ENCODE data around the gene CDH15. TPM values are rescaled to one million over a fixed set of nuclear protein-coding genes. Genes with fewer than 3 reads are reported as not detected.

CDH15 gene
- total and polyA plus RNA-seq, 3 donors from 2014 or later, result 1.4 to 3.0 (median 2.1) TPM

DNA sequence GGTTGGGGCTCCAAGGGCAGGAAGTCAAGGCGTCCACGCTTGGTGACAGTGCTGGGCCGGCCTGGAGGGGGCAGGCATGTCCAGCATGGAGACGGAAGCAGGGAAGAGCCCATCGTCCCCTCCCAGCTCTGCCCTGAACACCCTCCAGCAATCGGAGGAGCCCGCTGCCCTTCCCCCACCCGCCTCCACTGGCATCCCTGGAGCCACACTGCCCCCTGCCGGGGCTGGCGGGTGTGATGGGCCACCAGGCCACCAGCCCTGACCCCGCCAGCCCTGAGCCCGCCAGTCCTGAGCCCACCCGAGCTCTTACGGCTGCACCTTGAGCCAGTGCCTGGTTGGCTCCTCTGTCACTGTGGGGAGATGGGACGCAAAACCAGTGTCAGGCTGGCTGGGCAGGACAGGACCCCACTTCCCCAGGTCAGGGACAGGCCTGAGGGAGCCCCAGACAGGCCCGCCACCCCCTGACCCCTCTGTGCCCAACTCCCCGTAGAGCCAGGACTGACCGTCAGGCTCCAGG, 4.1 kb upstream of the CDH15 start:
- WGBS, 2 donors, result 24 to 42% methylated on average over 4 to 18 of the region's 18 CpGs
- peak; percentile 85 for DNase-seq
- H3K36me3 ChIP-seq (ENCODE audit: low read depth, missing control alignments), result no peaks in the 10 kb centered on the region
- H3K4me1 ChIP-seq, result peaks cover 8% of the 10 kb centered on the region
- no peak overlapping the region for H3K27ac ChIP-seq
- no peaks in the 10 kb centered on the region for H3K9me3 ChIP-seq
- intact Hi-C loops (cut with DNase I; ENCODE audit: low total_unique reads), result loop anchor here (10.0 kb wide), 1 partner anchor 433 kb away; no protein-coding TSS in a partner anchor
- no peak overlapping the region for H3K4me3 ChIP-seq
- no peaks in the 10 kb centered on the region for H3K27me3 ChIP-seq
- no peak for TF ChIP-seq POLR2A (IDR thresholded peaks at IDR 0.05)
- TF ChIP-seq CTCF (IDR thresholded peaks at IDR 0.05), result peak; percentile 76 to 87 (median 81)

- H3K9me3 ChIP-seq, result no peaks in the 10 kb centered on the region
- no peak overlapping the region for H3K27ac ChIP-seq
- no peaks in the 10 kb centered on the region for H3K36me3 ChIP-seq (ENCODE audit: low read depth, missing control alignments)
- 48 to 51% methylated on average over 10 to 23 of the region's 23 CpGs for WGBS, 2 donors
- no peak overlapping the region for H3K4me3 ChIP-seq
- no peak for DNase-seq
- intact Hi-C loops (cut with DNase I; ENCODE audit: low total_unique reads), result loop anchor here (10.0 kb wide), 1 partner anchor 434 kb away; no protein-coding TSS in a partner anchor
- H3K27me3 ChIP-seq, result no peaks in the 10 kb centered on the region
- peaks cover 8% of the 10 kb centered on the region for H3K4me1 ChIP-seq
- TF ChIP-seq CTCF (IDR thresholded peaks at IDR 0.05) (peak in 2 of 3 experiments; percentile 7 to 10), POLR2A (IDR thresholded peaks at IDR 0.05) (no peak)
These were observed 3.0 kb upstream of the CDH15 start for GRCh38 chr16:89168381-89169189.

DNA sequence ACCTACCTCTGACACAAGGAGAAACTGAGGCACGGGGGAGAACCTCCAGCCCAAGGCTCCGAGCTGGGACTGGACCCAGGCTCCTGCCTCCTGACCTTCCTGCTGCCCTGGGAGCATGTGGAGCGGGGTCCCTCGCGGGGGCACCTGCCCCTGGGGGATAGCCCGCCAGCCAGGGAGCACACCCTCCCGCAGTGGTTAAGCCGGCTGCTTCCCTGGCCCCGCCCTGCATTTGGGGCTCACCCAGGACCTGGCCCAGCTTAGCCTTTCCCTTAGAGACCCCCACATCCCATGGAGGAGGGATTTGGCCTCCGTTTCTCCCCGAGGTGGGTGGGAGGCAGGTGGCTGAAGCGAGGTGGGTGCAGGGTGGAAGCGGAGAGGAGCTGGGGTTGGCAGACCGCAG, 1.8 kb upstream of the CDH15 start:
- Histone ChIP-seq H3K27ac (no peak overlapping the region), H3K4me1 (peaks cover 8% of the 10 kb centered on the region), H3K27me3 (no peaks in the 10 kb centered on the region), H3K4me3 (no peak overlapping the region), H3K9me3 (no peaks in the 10 kb centered on the region), H3K36me3 (ENCODE audit: low read depth, missing control alignments) (no peaks in the 10 kb centered on the region)
- WGBS, 2 donors, result 76 to 81% methylated on average over 13 to 14 of the region's 14 CpGs
- DNase-seq, result no peak
- intact Hi-C loops (cut with DNase I; ENCODE audit: low total_unique reads), result loop anchor here (10.0 kb wide), 1 partner anchor 435 kb away; no protein-coding TSS in a partner anchor
- TF ChIP-seq CTCF (IDR thresholded peaks at IDR 0.05), result no peak
- no peak for TF ChIP-seq POLR2A (IDR thresholded peaks at IDR 0.05)

DNA sequence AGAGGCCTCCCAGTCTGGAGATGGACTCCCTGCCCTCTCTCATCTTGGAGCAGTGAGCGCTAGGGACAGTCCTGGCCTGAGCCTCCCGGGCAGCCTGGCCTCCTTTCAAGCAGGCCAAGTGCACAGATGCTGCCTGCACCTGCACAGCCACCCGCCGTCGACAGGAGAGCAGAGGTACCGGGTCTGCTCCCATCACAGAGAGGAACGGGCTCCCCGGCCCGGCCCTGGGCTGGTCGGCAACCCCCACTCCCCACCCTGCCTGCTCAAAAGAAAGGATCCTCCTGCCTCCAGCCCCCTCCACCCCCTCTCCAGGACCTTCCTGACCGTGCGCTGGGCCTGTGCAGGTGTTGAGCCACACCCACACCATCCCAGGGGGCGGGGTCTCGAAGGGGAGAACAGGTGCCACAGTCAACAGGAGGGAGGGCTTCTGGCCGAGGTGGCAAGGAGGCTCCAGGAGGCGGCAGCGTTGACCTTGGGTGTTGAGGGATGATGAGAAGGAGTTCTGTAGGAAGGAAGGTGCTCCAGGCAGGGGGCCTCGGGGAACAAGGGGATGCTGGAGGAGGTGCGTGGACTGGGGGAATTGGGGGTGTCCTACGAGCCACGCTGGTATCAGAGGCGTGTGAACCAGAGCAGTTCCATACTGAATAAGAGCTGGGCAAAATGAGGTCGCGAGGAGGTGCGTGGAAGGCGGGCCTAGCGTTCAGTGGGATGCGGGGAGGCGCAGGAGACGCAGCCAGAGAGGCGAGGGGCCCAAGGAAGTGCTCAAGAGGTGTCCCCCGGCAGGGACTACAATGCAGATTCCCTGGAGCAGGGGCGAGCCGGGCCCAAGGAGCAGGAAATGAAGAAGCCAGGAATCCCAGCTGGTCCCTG, 967 bp upstream of the CDH15 start:
- H3K4me1 ChIP-seq, result peaks cover 8% of the 10 kb centered on the region
- no peaks in the 10 kb centered on the region for H3K9me3 ChIP-seq
- peak overlapping the region in 1 of 2 donors; percentile 2 for H3K4me3 ChIP-seq
- no peak overlapping the region for H3K27ac ChIP-seq
- no peak for DNase-seq
- H3K27me3 ChIP-seq, result no peaks in the 10 kb centered on the region
- TF ChIP-seq CTCF (IDR thresholded peaks at IDR 0.05) (no peak), POLR2A (IDR thresholded peaks at IDR 0.05) (no peak)
- intact Hi-C loops (cut with DNase I; ENCODE audit: low total_unique reads), result no loop called here
- H3K36me3 ChIP-seq (ENCODE audit: low read depth, missing control alignments), result no peaks in the 10 kb centered on the region
- 3 to 9% methylated on average over 21 to 30 of the region's 34 CpGs for WGBS, 2 donors
